Measurements from ENCODE around the gene USO1.

- no peak for TF ChIP-seq REST (IDR thresholded peaks at IDR 0.05; ENCODE audit: insufficient read depth in 1 of 2, low read depth in 2 of 2, low read length in 2 of 2)
- TF ChIP-seq POLR2AphosphoS5 (IDR thresholded peaks at IDR 0.05; ENCODE audit: low read depth, low read length) = no peak
- TF ChIP-seq SIN3A (IDR thresholded peaks at IDR 0.05; ENCODE audit: borderline replicate concordance, insufficient read depth, low read length) = no peak
- no peak for TF ChIP-seq FOXP2 (optimal IDR thresholded peaks at IDR 0.05; ENCODE audit: borderline replicate concordance, extremely low read depth, extremely low read length, insufficient read depth)
- no peak for TF ChIP-seq TAF1 (IDR thresholded peaks at IDR 0.05; ENCODE audit: borderline replicate concordance, insufficient read depth, low read length)
Measured at GRCh38 chr4:75718529-75718928, 5.8 kb upstream of the USO1 start.

Measured in PFSK-1 (cell line).